CD4-positive, alpha-beta T cell (primary cell): ENCODE measurements around the gene COX7A2L. TPM values are rescaled to one million over a fixed set of nuclear protein-coding genes. Genes with fewer than 3 reads are reported as not detected.
"Not testable (repeated sequence)": the region's sequence is repeated elsewhere in the genome, so short reads cannot be mapped to it uniquely, and the experiment has no call there.

Experiments used
- ATAC-seq: fragments of 200-7000 bp; cut with Tn5 transposase; one replicate; pipeline ENCODE4 v1.10.0; 2022; ENCODE audit warnings: mild to moderate bottlenecking; ENCODE audit not compliant: poor library complexity
- CTCF ChIA-PET: fragments of 350-600 bp; sonication (Branson Sonifier 250); formaldehyde crosslinking; loops from one replicate; lab custom pipeline; 2021; ENCODE audit warnings: antibody characterized with exemption, inconsistent platforms; lab: Charles Lee
- POLR2A ChIA-PET: fragments of 350-600 bp; sonication (Branson Sonifier 250); formaldehyde crosslinking; loops from one replicate; lab custom pipeline; 2021; ENCODE audit warnings: antibody characterized with exemption, inconsistent platforms; lab: Charles Lee
- DNase-seq, 14 experiments: peaks; one replicate each; pipeline ENCODE4 v3.0.0-alpha.2; 2013 to 2020; ENCODE audit warnings: mixed read lengths in 2 of 14
- H3K27ac ChIP-seq, 2 donors: one replicate each; pipeline versions ENCODE4 v1.5.1 to v1.7.0; 2013; ENCODE audit warnings: low read length in 2 of 2, low read depth in 1 of 2, mild to moderate bottlenecking in 1 of 2
- H3K27me3 ChIP-seq, 2 experiments: 1 replicate in 1 of 2; 2 replicates in 1 of 2; pipeline versions ENCODE4 v1.6.1 to v1.7.0; 2013; ENCODE audit warnings: low read length in 2 of 2, control low read depth in 1 of 2, mild to moderate bottlenecking in 1 of 2, moderate library complexity in 1 of 2; ENCODE audit not compliant: insufficient read depth in 2 of 2, control insufficient read depth in 1 of 2
- H3K36me3 ChIP-seq: one replicate; pipeline ENCODE4 v1.6.1; 2013; ENCODE audit warnings: low read length, control low read depth; ENCODE audit not compliant: insufficient read depth
- H3K4me1 ChIP-seq: one replicate; pipeline ENCODE4 v1.6.1; 2013; ENCODE audit warnings: low read length, control low read depth; ENCODE audit not compliant: insufficient read depth
- H3K4me3 ChIP-seq: one replicate; pipeline ENCODE4 v1.5.1; 2013; ENCODE audit warnings: mild to moderate bottlenecking, low read length, moderate library complexity
- H3K9me3 ChIP-seq, 2 experiments: 1 replicate in 1 of 2; 2 replicates in 1 of 2; pipeline versions ENCODE4 v1.6.1 to v1.7.0; 2013; ENCODE audit warnings: low read length in 2 of 2, mild to moderate bottlenecking in 2 of 2, control low read depth in 1 of 2, moderate library complexity in 1 of 2; ENCODE audit not compliant: control insufficient read depth in 1 of 2, insufficient read depth in 1 of 2
- H3K27ac Mint-ChIP-seq: one replicate; pipeline ENCODE4 v1.8.0; 2020; ENCODE audit warnings: mixed read lengths
- H3K27me3 Mint-ChIP-seq: one replicate; pipeline ENCODE4 v1.8.0; 2021; ENCODE audit warnings: mixed read lengths
- H3K36me3 Mint-ChIP-seq: one replicate; pipeline ENCODE4 v1.8.0; 2021; ENCODE audit warnings: low read depth, mixed read lengths
- H3K4me1 Mint-ChIP-seq: one replicate; pipeline ENCODE4 v1.8.0; 2021; ENCODE audit warnings: low read depth, mixed read lengths
- H3K4me3 Mint-ChIP-seq: one replicate; pipeline ENCODE4 v1.8.0; 2020; ENCODE audit warnings: mild to moderate bottlenecking, mixed read lengths
- H3K9me3 Mint-ChIP-seq: one replicate; pipeline ENCODE4 v1.8.0; 2020; ENCODE audit warnings: mixed read lengths
- intact Hi-C, 2 experiments: fragments of 100-400 bp; cut with DNase I in 1 of 2; cut with micrococcal nuclease in 1 of 2; formaldehyde crosslinking; loops; one replicate each; pipeline versions ENCODE4 v1.15.1 to v1.9.0; 2023 to 2025; cut with DNase I, micrococcal nuclease
- total RNA-seq, 174 experiments: library from RNA in 2 of 174; stranded (reverse) in 2 of 174; gene quantifications; one replicate each; pipeline ENCODE4 v1.2.3 and lab custom pipeline; 2021 to 2026
- TF ChIP-seq, protein P1 (sequence below): fragments of 200-600 bp; IDR thresholded peaks from one replicate; pipeline ENCODE4 v1.8.0; 2022; ENCODE audit warnings: antibody characterized with exemption, mild to moderate bottlenecking

The COX7A2L gene
- total RNA-seq, 2 experiments from 2014 or later: 51.3 to 57.3 TPM

DNA sequence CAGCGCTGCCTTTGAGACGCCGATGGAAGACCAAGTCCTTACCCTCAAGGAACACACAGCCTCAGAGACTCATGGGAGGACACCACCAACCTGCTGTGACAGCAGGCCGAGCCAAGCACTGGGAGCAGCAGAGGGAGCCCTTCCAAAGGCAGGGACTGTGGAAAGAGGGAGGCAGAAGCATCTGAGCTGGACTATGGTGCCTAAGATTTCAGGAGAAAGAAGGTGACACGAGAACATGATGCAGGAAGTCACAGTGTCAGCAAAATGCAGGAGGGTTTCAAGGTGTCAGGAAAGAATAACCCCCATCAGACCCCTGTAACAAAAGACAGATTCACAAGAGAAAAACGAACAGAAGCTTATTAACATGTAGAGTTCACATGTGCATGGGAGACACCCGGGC is 24.2 kb upstream of the COX7A2L start:
- H3K4me3 ChIP-seq: no peak overlapping the region
- TF ChIP-seq, protein P1, sequence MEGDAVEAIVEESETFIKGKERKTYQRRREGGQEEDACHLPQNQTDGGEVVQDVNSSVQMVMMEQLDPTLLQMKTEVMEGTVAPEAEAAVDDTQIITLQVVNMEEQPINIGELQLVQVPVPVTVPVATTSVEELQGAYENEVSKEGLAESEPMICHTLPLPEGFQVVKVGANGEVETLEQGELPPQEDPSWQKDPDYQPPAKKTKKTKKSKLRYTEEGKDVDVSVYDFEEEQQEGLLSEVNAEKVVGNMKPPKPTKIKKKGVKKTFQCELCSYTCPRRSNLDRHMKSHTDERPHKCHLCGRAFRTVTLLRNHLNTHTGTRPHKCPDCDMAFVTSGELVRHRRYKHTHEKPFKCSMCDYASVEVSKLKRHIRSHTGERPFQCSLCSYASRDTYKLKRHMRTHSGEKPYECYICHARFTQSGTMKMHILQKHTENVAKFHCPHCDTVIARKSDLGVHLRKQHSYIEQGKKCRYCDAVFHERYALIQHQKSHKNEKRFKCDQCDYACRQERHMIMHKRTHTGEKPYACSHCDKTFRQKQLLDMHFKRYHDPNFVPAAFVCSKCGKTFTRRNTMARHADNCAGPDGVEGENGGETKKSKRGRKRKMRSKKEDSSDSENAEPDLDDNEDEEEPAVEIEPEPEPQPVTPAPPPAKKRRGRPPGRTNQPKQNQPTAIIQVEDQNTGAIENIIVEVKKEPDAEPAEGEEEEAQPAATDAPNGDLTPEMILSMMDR: no peak

DNA sequence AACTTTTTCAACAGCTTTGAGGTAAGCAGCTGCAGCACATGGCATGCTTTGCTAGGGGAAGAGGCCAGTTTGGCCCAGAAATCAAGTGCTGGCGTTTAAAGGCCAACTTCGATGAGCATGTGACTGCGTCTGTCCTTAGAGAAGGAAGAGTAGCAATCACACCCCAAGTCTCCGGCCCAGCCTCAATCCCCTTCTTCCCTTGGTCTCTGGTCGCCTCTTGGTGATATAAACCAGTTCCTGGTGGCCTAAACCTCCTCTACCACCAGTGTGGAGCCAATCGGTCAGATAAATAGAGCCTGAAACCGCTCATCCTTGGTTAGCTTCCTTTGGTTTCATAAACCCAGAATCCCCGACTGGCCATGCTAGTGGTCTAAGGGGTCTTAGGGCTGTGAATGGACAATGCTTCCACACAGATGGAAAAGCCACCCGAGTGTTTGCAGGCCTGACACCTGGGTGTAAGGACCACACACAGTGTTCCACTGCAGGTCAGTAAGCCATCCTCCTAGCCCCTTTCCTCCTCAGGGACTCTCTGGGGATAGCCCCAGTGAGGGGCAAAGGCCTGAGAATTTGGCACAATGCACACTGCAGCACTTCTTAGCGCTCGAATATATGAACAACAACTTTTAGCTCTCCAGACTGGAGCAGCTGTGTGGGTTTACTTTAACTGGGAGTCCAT is 23.0 kb upstream of the COX7A2L start:
- Mint-ChIP-seq H3K4me1 (no peaks in the 10 kb centered on the region), H3K4me3 (no peak overlapping the region), H3K36me3 (no peaks in the 10 kb centered on the region), H3K27ac (no peak overlapping the region), H3K9me3 (no peaks in the 10 kb centered on the region), H3K27me3 (no peaks in the 10 kb centered on the region)
- intact Hi-C loops: no loop called here
- Histone ChIP-seq H3K9me3 (peaks cover 0 to 5% of the 10 kb centered on the region in 2 experiments), H3K4me3 (no peak overlapping the region), H3K4me1 (no peaks in the 10 kb centered on the region), H3K36me3 (no peaks in the 10 kb centered on the region), H3K27ac (no peak overlapping the region), H3K27me3 (no peaks in the 10 kb centered on the region)
- DNase-seq (no peak), ATAC-seq (no peak)
- TF ChIP-seq, protein P1: no peak
- POLR2A ChIA-PET: no interaction called here
- CTCF ChIA-PET: no interaction called here

More for the DNA sequence above, 24.2 kb upstream of the COX7A2L start:
- Histone ChIP-seq H3K4me1 (no peaks in the 10 kb centered on the region), H3K27me3 (no peaks in the 10 kb centered on the region), H3K9me3 (peaks cover 0 to 5% of the 10 kb centered on the region in 2 experiments), H3K27ac (no peak overlapping the region), H3K36me3 (no peaks in the 10 kb centered on the region)
- ATAC-seq: no peak
- no peaks in the 10 kb centered on the region for H3K4me1 Mint-ChIP-seq
- H3K27me3 Mint-ChIP-seq: no peaks in the 10 kb centered on the region
- no peaks in the 10 kb centered on the region for H3K9me3 Mint-ChIP-seq
- H3K27ac Mint-ChIP-seq: no peak overlapping the region
- no peaks in the 10 kb centered on the region for H3K36me3 Mint-ChIP-seq
- intact Hi-C loops: no loop called here
- H3K4me3 Mint-ChIP-seq: no peak overlapping the region
- no peak for DNase-seq
- ChIA-PET CTCF (no interaction called here), POLR2A (no interaction called here)

- CTCF ChIA-PET: no interaction called here
- Histone ChIP-seq H3K9me3 (peaks cover 0 to 5% of the 10 kb centered on the region in 2 experiments), H3K27me3 (no peaks in the 10 kb centered on the region), H3K36me3 (no peaks in the 10 kb centered on the region), H3K27ac (no peak overlapping the region), H3K4me1 (no peaks in the 10 kb centered on the region), H3K4me3 (no peak overlapping the region)
- no peaks in the 10 kb centered on the region for H3K36me3 Mint-ChIP-seq
- no peak overlapping the region for H3K27ac Mint-ChIP-seq
- DNase-seq: no peak
- no peak for ATAC-seq
- intact Hi-C loops: no loop called here
- TF ChIP-seq, protein P1: no peak
- H3K9me3 Mint-ChIP-seq: no peaks in the 10 kb centered on the region
- POLR2A ChIA-PET: no interaction called here
- no peaks in the 10 kb centered on the region for H3K4me1 Mint-ChIP-seq
- H3K27me3 Mint-ChIP-seq: no peaks in the 10 kb centered on the region
- no peak overlapping the region for H3K4me3 Mint-ChIP-seq
Observed at GRCh38 chr2:42382144-42382543, 21.1 kb upstream of the COX7A2L start.

DNA sequence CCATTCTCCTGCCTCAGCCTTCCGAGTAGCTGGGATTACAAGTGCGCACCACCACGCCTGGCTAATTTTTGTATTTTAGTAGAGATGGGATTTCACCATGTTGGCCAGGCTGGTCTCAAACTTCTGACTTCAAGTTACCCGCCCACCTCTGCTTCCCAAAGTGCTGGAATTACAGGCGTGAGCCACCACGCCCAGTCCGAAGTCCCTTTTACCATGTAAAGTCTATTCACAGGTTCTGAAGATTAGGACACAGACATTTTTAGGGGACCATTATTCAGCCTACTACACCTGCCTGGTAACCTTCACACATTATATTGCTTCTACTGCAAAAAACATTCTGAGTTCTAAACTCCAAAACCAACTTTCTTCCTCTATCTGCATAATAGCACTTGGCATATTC is 19.0 kb upstream of the COX7A2L start:
- H3K9me3 Mint-ChIP-seq, H3K4me3 ChIP-seq, CTCF ChIA-PET, POLR2A ChIA-PET, H3K27me3 ChIP-seq, H3K36me3 Mint-ChIP-seq, H3K4me3 Mint-ChIP-seq, H3K9me3 ChIP-seq, intact Hi-C loops, H3K27me3 Mint-ChIP-seq, H3K27ac Mint-ChIP-seq, H3K27ac ChIP-seq, H3K4me1 ChIP-seq, H3K36me3 ChIP-seq, H3K4me1 Mint-ChIP-seq, ATAC-seq, DNase-seq: not testable (repeated sequence)
